Stomach (tissue), 9 donors: ENCODE measurements around the gene RPL13. TPM values are rescaled to one million over a fixed set of nuclear protein-coding genes. Genes with fewer than 3 reads are reported as not detected.

Experiments
- DNase-seq, 2 donors: peaks; one replicate each; pipeline versions ENCODE4 v3.0.0 to v3.0.0-alpha.2; 2013 to 2019
- H3K27ac ChIP-seq, 5 donors: fragments of 200-600 bp in 4 of 5; sonication (generic) in 4 of 5; one replicate each; pipeline ENCODE4 v1.5.1; 2013 to 2019; ENCODE audit warnings: mild to moderate bottlenecking in 1 of 5, moderate library complexity in 1 of 5
- H3K27me3 ChIP-seq, 3 donors: fragments of 200-600 bp; sonication (generic); one replicate each; pipeline ENCODE4 v1.5.1; 2017 to 2019; ENCODE audit warnings: mixed run types in 1 of 3
- H3K36me3 ChIP-seq, 4 donors: fragments of 200-600 bp; sonication (generic); 1 replicate in 3 of 4; 2 replicates in 1 of 4; pipeline ENCODE4 v1.5.1; 2016 to 2019
- H3K4me1 ChIP-seq, 4 donors: fragments of 200-600 bp; sonication (generic); one replicate each; pipeline ENCODE4 v1.5.1; 2016 to 2019
- H3K4me3 ChIP-seq, 4 donors: fragments of 200-600 bp; sonication (generic) in 3 of 4; one replicate each; pipeline ENCODE4 v1.5.1; 2016 to 2019; ENCODE audit warnings: mild to moderate bottlenecking in 1 of 4
- H3K9me3 ChIP-seq, 4 donors: fragments of 200-600 bp; sonication (generic); one replicate each; pipeline ENCODE4 v1.5.1; 2016 to 2019
- CTCF ChIP-seq, 7 experiments: fragments of 450-650 bp in 4 of 7; fragments of 200-600 bp in 3 of 7; sonication (generic) in 3 of 7; IDR thresholded peaks; one replicate each; pipeline ENCODE4 v1.5.1; 2016 to 2019; ENCODE audit warnings: antibody characterized with exemption in 7 of 7, control low read depth in 2 of 7, mild to moderate bottlenecking in 1 of 7
- EP300 ChIP-seq: sonication (generic); formaldehyde crosslinking; IDR thresholded peaks from one replicate; pipeline ENCODE4 v1.6.1; 2017; ENCODE audit warnings: antibody characterized with exemption
- POLR2A ChIP-seq, 4 donors: fragments of 450-650 bp; IDR thresholded peaks; one replicate each; pipeline ENCODE4 v1.6.1; 2016; ENCODE audit warnings: antibody characterized with exemption in 4 of 4, control low read depth in 2 of 4, mild to moderate bottlenecking in 1 of 4, moderate library complexity in 1 of 4
- POLR2AphosphoS5 ChIP-seq, 3 donors: sonication (generic); formaldehyde crosslinking; IDR thresholded peaks; one replicate each; pipeline ENCODE4 v1.6.1; 2016; ENCODE audit warnings: antibody characterized with exemption in 3 of 3
- WGBS, 5 donors: extraction: QIAGEN DNeasy Blood & Tissue Kit in 3 of 5; methylation state at CpG; one replicate each; pipeline versions ENCODE4 v1.1.5 to v1.1.7; 2013 to 2018; 5-methylcytosine and 5-hydroxymethylcytosine counted together
- intact Hi-C: fragments of 100-400 bp; cut with DNase I; formaldehyde crosslinking; loops from one replicate; pipeline ENCODE4 v1.15.1; 2023; ENCODE audit warnings: low total_unique reads
- polyA plus RNA-seq, 3 donors: library from polyadenylated mRNA; stranded (reverse); fragments of 200-250 nt; gene quantifications; one replicate each; pipeline ENCODE4 v1.2.3, GENCODE V29; 2013
- total RNA-seq, 5 donors: library from RNA; depleted of rRNA; stranded (reverse); fragments of >200 nt; gene quantifications; one replicate each; pipeline versions ENCODE4 v1.1.0 to v1.2.3, GENCODE V29; 2014 to 2016
- donor health status: healthy with polysubstance abuse.
- donor health status: Bipolar disorder and iron deficiency.
- donor health status: healthy.

Gene RPL13
- total and polyA plus RNA-seq, 8 donors, result 2,053 to 10,054 (median 4,321) TPM

- Histone ChIP-seq H3K27me3 (no peaks in the 10 kb centered on the region), H3K36me3 (peaks cover 31 to 91% (median 88%) of the 10 kb centered on the region in 4 donors), H3K4me3 (no peak overlapping the region), H3K9me3 (no peaks in the 10 kb centered on the region), H3K4me1 (peaks cover 0 to 15% (median 6%) of the 10 kb centered on the region in 4 donors), H3K27ac (no peak overlapping the region)
- no peak for DNase-seq
- TF ChIP-seq CTCF (IDR thresholded peaks at IDR 0.05) (no peak), POLR2AphosphoS5 (IDR thresholded peaks at IDR 0.05) (no peak), POLR2A (IDR thresholded peaks at IDR 0.05) (no peak), EP300 (no peak)
- intact Hi-C loops, result no loop called here
- 88 to 90% (median 89%) methylated on average over 13 of the region's 13 CpGs for WGBS, 5 donors
Observed at GRCh38 chr16:89540557-89540956, 19.9 kb upstream of the RPL13 start.

- Histone ChIP-seq H3K9me3 (no peaks in the 10 kb centered on the region), H3K4me1 (peaks cover 0 to 19% (median 15%) of the 10 kb centered on the region in 4 donors), H3K36me3 (peaks cover 30 to 94% (median 91%) of the 10 kb centered on the region in 4 donors), H3K27ac (no peak overlapping the region), H3K4me3 (no peak overlapping the region), H3K27me3 (no peaks in the 10 kb centered on the region)
- DNase-seq, result no peak
- intact Hi-C loops, result no loop called here
- 92 to 95% (median 92%) methylated on average over 17 to 21 of the region's 21 CpGs for WGBS, 5 donors
- TF ChIP-seq CTCF (IDR thresholded peaks at IDR 0.05) (no peak), POLR2AphosphoS5 (IDR thresholded peaks at IDR 0.05) (no peak), EP300 (no peak), POLR2A (IDR thresholded peaks at IDR 0.05) (no peak)
Observed at GRCh38 chr16:89541792-89542191, 18.7 kb upstream of the RPL13 start.

- intact Hi-C loops, result no loop called here
- DNase-seq, result no peak
- H3K4me3 ChIP-seq, result no peak overlapping the region
- H3K36me3 ChIP-seq, result peaks cover 28 to 94% (median 92%) of the 10 kb centered on the region in 4 donors
- no peaks in the 10 kb centered on the region for H3K9me3 ChIP-seq
- H3K27me3 ChIP-seq, result no peaks in the 10 kb centered on the region
- 89 to 95% (median 90%) methylated on average over 6 to 11 of the region's 11 CpGs for whole genome bisulfite sequencing, 5 donors
- no peak overlapping the region for H3K27ac ChIP-seq
- H3K4me1 ChIP-seq, result peaks cover 0 to 19% (median 15%) of the 10 kb centered on the region in 4 donors
- TF ChIP-seq CTCF (IDR thresholded peaks at IDR 0.05) (no peak), POLR2AphosphoS5 (IDR thresholded peaks at IDR 0.05) (no peak), POLR2A (IDR thresholded peaks at IDR 0.05) (no peak), EP300 (no peak)
Observed at GRCh38 chr16:89544113-89544512, 16.4 kb upstream of the RPL13 start.

- WGBS, 5 donors, result 91 to 96% (median 93%) methylated on average over 13 of the region's 13 CpGs
- Histone ChIP-seq H3K27ac (no peak overlapping the region), H3K36me3 (peaks cover 30 to 94% (median 92%) of the 10 kb centered on the region in 4 donors)
Observed at GRCh38 chr16:89544713-89545043, 15.8 kb upstream of the RPL13 start.

More at GRCh38 chr16:89544713-89545043, 15.8 kb upstream of the RPL13 start:
- TF ChIP-seq CTCF (IDR thresholded peaks at IDR 0.05) (no peak), POLR2AphosphoS5 (IDR thresholded peaks at IDR 0.05) (no peak), EP300 (no peak), POLR2A (IDR thresholded peaks at IDR 0.05) (no peak)
- DNase-seq, result no peak
- intact Hi-C loops, result no loop called here
- Histone ChIP-seq H3K4me1 (peaks cover 0 to 19% (median 15%) of the 10 kb centered on the region in 4 donors), H3K4me3 (no peak overlapping the region), H3K9me3 (no peaks in the 10 kb centered on the region), H3K27me3 (no peaks in the 10 kb centered on the region)
